K562 (cell line): Measurements from ENCODE around the gene ERICH6. TPM values are rescaled to one million over a fixed set of nuclear protein-coding genes. Genes with fewer than 3 reads are reported as not detected.
A peak's percentile ranks its signal among the peaks of the same experiment; 100 is the strongest.

Experiments used
- ATF6 ChIP-seq: sonication (generic); formaldehyde crosslinking; IDR thresholded peaks from 2 replicates; pipeline ENCODE4 v1.4.0; 2020; ENCODE audit warnings: mild to moderate bottlenecking, missing genetic modification reagents
- CGGBP1 ChIP-seq: fragments of 250-450 bp; sonication (Bioruptor Pico); IDR thresholded peaks from 2 replicates; pipeline ENCODE4 v1.9.0; 2021; ENCODE audit warnings: mild to moderate bottlenecking
- ELF4 ChIP-seq: fragments of 450-650 bp; formaldehyde crosslinking; IDR thresholded peaks from 2 replicates; pipeline ENCODE4 v1.4.0; 2022; ENCODE audit warnings: missing genetic modification characterization
- ETS1 ChIP-seq: conservative IDR thresholded peaks from 2 replicates; pipeline ENCODE4 v1.6.1; 2011; ENCODE audit warnings: low read depth, mild to moderate bottlenecking, low read length; ENCODE audit not compliant: control insufficient read depth
- JUND ChIP-seq, 2 experiments: IDR thresholded peaks; 2 replicates in 1 of 2; 3 replicates in 1 of 2; pipeline ENCODE4 v1.6.1; 2011; ENCODE audit warnings: borderline replicate concordance in 2 of 2, low read depth in 2 of 2, low read length in 2 of 2, improper control_type of control experiment in 1 of 2, missing biosample characterization in 1 of 2, missing genetic modification characterization in 1 of 2, missing genetic modification reagents in 1 of 2
- KLF6 ChIP-seq: fragments of 250-450 bp; sonication (Bioruptor Pico); IDR thresholded peaks from 2 replicates; pipeline ENCODE4 v1.4.0; 2020; ENCODE audit warnings: mild to moderate bottlenecking, moderate library complexity, borderline replicate concordance
- MITF ChIP-seq: IDR thresholded peaks from 2 replicates; pipeline ENCODE4 v1.6.1; 2014; ENCODE audit warnings: antibody characterized with exemption
- POLR2A ChIP-seq: fragments of 450-650 bp; conservative IDR thresholded peaks from 2 replicates; pipeline ENCODE4 v1.6.1; 2016
- TEAD1 ChIP-seq, 2 experiments: fragments of 450-650 bp in 1 of 2; sonication (generic) in 1 of 2; formaldehyde crosslinking; IDR thresholded peaks; 2 replicates each; pipeline versions ENCODE4 v1.4.0 to v1.8.0; 2020 to 2022; ENCODE audit warnings: mild to moderate bottlenecking in 2 of 2, missing genetic modification reagents in 1 of 2
- ZBTB26 ChIP-seq: fragments of 450-650 bp; formaldehyde crosslinking; IDR thresholded peaks from 2 replicates; pipeline ENCODE4 v1.4.0; 2022; ENCODE audit warnings: missing genetic modification characterization
- ZFX ChIP-seq: sonication (generic); formaldehyde crosslinking; IDR thresholded peaks from 2 replicates; pipeline ENCODE4 v1.8.0; 2022; ENCODE audit warnings: mild to moderate bottlenecking, missing genetic modification reagents, moderate library complexity
- ZNF212 ChIP-seq: fragments of 450-650 bp; formaldehyde crosslinking; IDR thresholded peaks from 2 replicates; pipeline ENCODE4 v1.4.0; 2020; ENCODE audit warnings: mild to moderate bottlenecking
- ZNF217 ChIP-seq: sonication (generic); formaldehyde crosslinking; IDR thresholded peaks from 2 replicates; pipeline ENCODE4 v1.8.0; 2022; ENCODE audit warnings: mild to moderate bottlenecking, missing genetic modification reagents
- ZNF512 ChIP-seq: IDR thresholded peaks from 2 replicates; pipeline ENCODE4 v1.6.1; 2016; ENCODE audit warnings: missing genetic modification characterization, missing compliant biosample characterization
- ZNF655 ChIP-seq: fragments of 250-450 bp; sonication (Bioruptor Pico); IDR thresholded peaks from 2 replicates; pipeline ENCODE4 v1.5.0; 2021
- polyA plus RNA-seq, 8 experiments: library from polyadenylated mRNA; depleted of rRNA in 4 of 8; stranded (reverse) in 5 of 8; unstranded in 3 of 8; fragments of >200 nt; fragmentation: Nextera tagmentation in 2 of 8; fragmentation: Illumina TruSeq in 1 of 8; extraction: Ambion mirVana in 2 of 8; extraction: Trizol in 1 of 8; gene quantifications; 2 replicates each; pipeline versions ENCODE4 v1.2.1 to v1.2.3, GENCODE V29; 2011 to 2014; ENCODE audit warnings: inconsistent platforms in 1 of 8, missing spikeins in 1 of 8
- total RNA-seq, 7 experiments: library from RNA; depleted of rRNA in 6 of 7; stranded (reverse); fragments of >200 nt in 6 of 7; fragmentation: Illumina TruSeq in 2 of 7; extraction: Trizol in 2 of 7; gene quantifications; 2 replicates each; pipeline versions ENCODE4 v1.2.1 to v1.2.3, GENCODE V29; 2011 to 2021; ENCODE audit warnings: low replicate concordance in 1 of 7

Gene ERICH6
- total and polyA plus RNA-seq, 9 of the 15 experiments (the other 6 are each of a cell fraction or from before 2014, with no cell fraction given): not detected

- TF ChIP-seq TEAD1 (CRISPR knock-in tag; IDR thresholded peaks at IDR 0.05) (peak in 1 of 2 experiments; percentile 70; a peak in 1 of 4 replicates), JUND (IDR thresholded peaks at IDR 0.05; ENCODE audit: borderline replicate concordance, low read depth, low read length) (peak; percentile 72; the same call in 1 of the 2 replicates), JUND (tag; IDR thresholded peaks at IDR 0.05; ENCODE audit: borderline replicate concordance, low read depth, low read length) (no peak; the same call in 2 of the 3 replicates), ZNF212 (CRISPR knock-in tag) (no peak), ATF6 (CRISPR knock-in tag) (no peak), ZNF655 (CRISPR knock-in tag) (no peak), ZBTB26 (CRISPR knock-in tag) (no peak), ZFX (CRISPR knock-in tag) (no peak), ETS1 (no peak), KLF6 (CRISPR knock-in tag) (no peak), ZNF512 (tag) (no peak), MITF (0 out of 2 replicates have a peak, but pooled peaks have one; percentile 24), ELF4 (CRISPR knock-in tag) (no peak), ZNF217 (CRISPR knock-in tag) (no peak), CGGBP1 (CRISPR knock-in tag) (no peak), POLR2A (no peak)
Observed at GRCh38 chr3:150729682-150730360, 26.1 kb upstream of the ERICH6 start (continued).
